Mononuclear cell (primary cell): ENCODE results near the gene HOXA13. TPM values are rescaled to one million over a fixed set of nuclear protein-coding genes. Genes with fewer than 3 reads are reported as not detected.

ENCODE experiments used
- H3K27me3 ChIP-seq: 2 replicates; pipeline ENCODE4 v1.6.0; 2011; ENCODE audit warnings: low read length, control low read depth; ENCODE audit not compliant: insufficient read depth
- H3K4me1 ChIP-seq: 2 replicates; pipeline ENCODE4 v1.5.1; 2011; ENCODE audit warnings: mild to moderate bottlenecking, low read length, control low read depth; ENCODE audit not compliant: insufficient read depth
- H3K4me3 ChIP-seq: 2 replicates; pipeline ENCODE4 v1.5.1; 2011; ENCODE audit warnings: mild to moderate bottlenecking, low read length, moderate library complexity
- H3K9me3 ChIP-seq: 2 replicates; pipeline ENCODE4 v1.5.1; 2011; ENCODE audit warnings: low read depth, mild to moderate bottlenecking, control low read depth, low read length
- total RNA-seq: library from RNA; depleted of rRNA; stranded (reverse); fragments of >200 nt; gene quantifications from one replicate; pipeline ENCODE4 v1.2.3, GENCODE V29; 2012

Gene HOXA13
- total RNA-seq, 1 donor, result under 0.01 TPM

DNA sequence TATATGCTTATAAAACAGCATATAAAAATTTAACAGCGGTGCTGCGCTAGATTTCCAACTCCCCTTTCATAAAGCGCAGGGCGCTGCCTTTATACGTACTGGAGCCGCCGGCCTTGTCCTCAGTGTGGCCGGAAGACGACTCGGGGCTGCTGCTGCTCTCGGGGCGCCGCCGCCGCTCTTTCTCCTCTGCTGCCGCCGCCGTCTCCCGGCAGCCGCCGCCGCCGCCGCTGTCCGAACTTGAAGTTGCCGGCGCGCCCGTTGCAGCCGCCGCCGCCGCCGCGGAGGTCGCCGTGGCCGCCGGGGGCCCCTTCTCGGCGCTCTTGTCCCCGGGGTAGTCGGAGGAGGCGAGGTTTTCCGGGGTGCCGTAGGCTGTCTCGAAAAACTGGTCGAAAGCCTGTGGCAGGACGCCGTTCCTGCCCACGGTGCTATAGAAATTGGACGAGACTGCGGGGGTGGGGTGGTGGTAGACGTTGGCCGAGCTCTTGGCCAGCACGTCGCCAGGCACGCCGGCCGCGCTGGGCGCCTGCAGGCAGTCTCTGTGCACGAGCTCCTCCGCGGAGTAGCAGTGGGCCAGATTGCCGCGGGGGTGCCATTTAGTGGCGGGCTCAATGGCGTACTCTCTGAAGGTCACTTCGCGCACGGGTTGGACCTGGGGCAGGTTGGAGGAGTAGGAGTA is 15.4 kb downstream of the HOXA13 start:
- H3K27me3 ChIP-seq, result peaks cover 98% of the 10 kb centered on the region
- peak overlapping the region; percentile 12 for H3K4me3 ChIP-seq
- peaks cover 62% of the 10 kb centered on the region for H3K4me1 ChIP-seq
- no peaks in the 10 kb centered on the region for H3K9me3 ChIP-seq

DNA sequence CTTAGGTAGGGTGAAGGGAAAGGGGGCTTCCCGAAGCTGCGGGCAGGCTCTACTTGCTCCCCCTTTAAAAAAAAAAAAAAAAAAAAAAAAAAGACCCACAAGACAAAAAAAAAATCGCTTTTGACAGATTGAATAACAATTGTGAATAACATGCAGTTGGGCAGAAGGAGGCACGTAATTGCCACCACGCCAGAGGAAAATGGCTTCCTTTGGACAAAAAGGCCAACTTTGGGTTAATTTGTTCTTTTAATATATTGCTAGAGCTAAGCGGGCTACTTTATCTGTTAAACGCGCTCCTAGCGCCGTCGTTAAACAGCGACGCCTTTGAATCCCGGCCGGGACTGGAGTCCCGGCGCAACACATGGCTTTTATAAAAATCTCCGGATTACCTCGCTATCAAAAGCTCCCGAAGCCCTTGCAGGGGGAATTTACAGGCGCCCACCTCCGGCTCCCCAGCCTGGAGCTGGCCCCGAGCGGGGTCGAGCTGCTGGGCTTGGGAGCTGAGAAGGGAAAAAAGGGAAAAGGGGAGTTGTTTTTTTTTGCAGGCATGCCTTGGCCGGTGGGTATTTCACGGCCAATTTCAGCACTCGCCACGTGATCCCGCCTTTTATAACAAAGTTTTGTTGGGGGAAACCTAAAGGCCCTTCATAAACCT is 16.1 kb downstream of the HOXA13 start:
- H3K4me3 ChIP-seq, result peak overlapping the region; percentile 12
- H3K27me3 ChIP-seq, result peaks cover 98% of the 10 kb centered on the region
- H3K9me3 ChIP-seq, result no peaks in the 10 kb centered on the region

GRCh38 chr7:27182861-27183681 is 16.8 kb downstream of the HOXA13 start:
- Histone ChIP-seq H3K9me3 (no peaks in the 10 kb centered on the region), H3K4me1 (peaks cover 49% of the 10 kb centered on the region), H3K4me3 (no peak overlapping the region), H3K27me3 (peaks cover 98% of the 10 kb centered on the region)

More for the DNA sequence above, 16.1 kb downstream of the HOXA13 start:
- peaks cover 57% of the 10 kb centered on the region for H3K4me1 ChIP-seq

DNA sequence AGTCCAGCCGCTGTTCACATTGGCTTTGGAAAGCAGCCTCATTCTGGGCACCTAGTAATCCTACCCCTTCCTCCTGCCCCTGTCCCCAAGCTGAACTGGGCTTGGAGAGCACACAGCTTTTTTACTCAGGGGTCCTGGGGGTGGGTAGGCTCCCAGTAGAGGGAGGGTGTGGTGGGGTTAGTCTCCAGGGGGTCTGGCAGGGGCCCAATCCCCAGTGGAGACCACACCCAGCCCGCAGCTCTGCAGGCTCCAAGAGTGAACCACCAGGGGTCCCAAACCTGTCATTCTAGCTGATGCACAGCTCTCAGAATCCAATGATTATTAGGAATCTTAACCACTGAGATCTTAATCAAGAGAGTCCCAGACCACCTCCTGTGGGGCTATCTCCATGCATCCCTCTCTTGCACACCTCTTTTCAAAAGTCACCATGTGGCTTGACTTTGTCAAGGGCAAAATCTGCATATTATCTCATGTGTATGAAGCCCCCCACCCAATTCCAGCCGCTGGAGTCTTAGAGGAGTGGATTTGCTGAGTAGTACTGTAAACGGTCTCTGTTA is 17.5 kb downstream of the HOXA13 start:
- no peak overlapping the region for H3K4me3 ChIP-seq
- H3K9me3 ChIP-seq, result no peaks in the 10 kb centered on the region
- peaks cover 93% of the 10 kb centered on the region for H3K27me3 ChIP-seq
- peaks cover 42% of the 10 kb centered on the region for H3K4me1 ChIP-seq

DNA sequence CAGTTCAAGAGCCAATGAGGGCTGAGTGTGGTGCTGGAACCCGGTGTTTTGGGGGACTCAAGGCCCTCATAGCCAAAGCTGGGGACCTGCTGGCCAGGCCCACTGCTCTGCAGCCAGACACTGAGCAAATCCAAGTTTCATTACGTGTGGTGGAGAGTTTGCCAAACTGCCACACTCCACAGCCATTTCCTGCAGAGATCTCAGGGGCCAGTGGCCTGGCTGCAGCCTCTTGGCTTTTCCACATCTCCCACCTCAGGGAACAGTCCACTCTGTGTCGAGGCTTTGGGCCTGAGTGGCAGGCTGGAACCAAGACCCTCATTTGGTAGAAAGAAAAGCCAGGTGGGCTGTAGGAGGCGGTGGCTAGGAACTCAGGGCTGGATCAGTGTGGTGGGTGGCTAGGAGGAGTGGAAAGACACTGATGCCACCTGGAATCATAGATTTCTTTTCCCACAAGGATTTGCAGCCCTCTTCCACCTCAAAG is 18.1 kb downstream of the HOXA13 start:
- Histone ChIP-seq H3K9me3 (no peaks in the 10 kb centered on the region), H3K4me1 (peaks cover 40% of the 10 kb centered on the region), H3K4me3 (no peak overlapping the region), H3K27me3 (peaks cover 93% of the 10 kb centered on the region)

DNA sequence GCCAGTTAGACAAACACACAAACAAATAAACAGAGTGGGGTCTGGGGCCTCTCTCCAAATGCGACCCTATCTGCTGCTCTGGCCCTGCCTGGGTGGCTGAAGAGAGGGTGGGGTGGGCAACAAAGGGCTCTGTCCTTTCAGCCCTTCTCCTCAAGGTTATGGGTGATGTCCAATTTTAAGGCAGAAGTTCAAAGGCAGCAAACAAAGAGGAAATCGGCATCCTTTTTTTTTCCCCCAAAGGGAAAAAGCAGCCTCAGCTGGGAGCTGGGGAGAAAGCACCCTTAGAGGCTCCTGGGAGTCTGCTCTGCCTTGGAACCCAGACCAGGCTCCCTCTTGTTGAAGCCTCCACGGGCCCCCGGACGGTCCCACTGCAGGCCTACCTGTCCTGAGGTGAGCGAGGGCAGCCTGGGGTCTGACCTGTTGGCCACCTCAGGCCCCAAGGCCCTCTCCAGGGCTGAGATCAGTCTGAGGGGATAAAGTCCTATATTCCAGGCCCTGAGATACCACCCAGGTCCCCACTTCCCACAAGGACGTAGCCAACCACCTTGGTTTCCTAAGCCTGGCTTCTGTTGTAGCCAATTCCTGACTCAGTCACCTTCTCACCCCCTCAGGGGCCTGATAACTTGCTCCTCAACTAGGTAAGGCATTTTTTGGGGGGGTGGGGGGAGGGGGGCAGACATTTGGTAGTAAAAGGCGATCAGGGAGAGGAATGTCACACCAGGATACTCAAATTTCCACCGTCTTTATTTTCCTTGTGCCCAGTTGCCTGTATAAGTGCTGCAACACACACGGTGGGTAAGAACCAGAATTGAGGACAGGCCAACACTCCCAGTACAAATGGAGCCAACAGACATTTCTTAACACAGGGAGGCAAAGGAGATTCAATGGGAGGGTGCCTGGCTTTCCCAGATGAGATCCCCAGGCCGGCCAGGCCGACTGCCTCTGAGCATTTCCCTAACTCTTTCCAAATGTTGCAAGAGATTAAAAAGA is 19.2 kb downstream of the HOXA13 start:
- H3K4me3 ChIP-seq, result no peak overlapping the region
- H3K9me3 ChIP-seq, result no peaks in the 10 kb centered on the region
- peaks cover 92% of the 10 kb centered on the region for H3K27me3 ChIP-seq
- peaks cover 34% of the 10 kb centered on the region for H3K4me1 ChIP-seq

DNA sequence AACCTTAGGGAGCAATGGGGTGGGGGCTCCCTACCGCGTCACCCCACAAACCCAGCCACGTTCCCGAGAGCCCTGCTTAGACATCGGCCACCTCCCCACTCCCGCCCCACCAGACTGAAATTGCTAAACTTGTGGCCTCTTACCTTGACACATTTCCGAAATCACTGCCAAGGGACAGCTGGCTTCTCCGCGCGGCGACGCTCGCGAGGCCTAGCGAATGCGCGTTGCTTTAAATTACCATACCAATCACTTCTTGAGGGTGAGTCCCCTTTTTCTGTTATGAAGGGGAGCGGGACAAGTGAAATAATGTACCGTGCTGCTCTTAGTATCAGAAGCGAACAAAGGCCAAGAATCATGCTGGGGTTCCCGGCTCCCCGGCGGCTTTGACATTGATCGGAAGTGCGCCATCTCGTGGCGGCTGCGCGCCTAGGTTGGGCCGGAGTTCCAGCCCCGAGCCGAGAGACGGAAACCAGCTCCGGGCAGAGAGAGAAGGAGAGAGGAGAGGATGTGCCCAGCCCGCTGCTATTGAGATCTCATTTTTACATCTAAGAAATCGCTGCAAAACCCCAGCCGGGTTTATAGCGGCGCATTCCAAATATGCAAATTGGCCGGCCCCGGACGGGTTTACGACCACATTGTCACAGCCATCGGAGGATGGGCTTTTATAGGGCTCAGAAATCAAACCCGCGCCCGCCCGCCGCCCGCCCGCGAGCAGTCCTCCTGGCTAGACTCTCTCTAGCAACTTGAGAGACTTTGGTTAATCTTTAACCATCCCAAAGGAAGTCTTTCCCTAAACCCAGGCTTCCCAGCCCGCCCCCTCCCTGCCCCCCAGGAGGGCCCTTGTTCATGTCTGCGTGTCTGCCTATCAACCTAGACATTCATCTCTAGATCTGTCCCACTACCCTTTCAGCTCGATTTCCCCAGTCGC is 20.1 kb downstream of the HOXA13 start:
- Histone ChIP-seq H3K4me3 (no peak overlapping the region), H3K27me3 (peaks cover 92% of the 10 kb centered on the region), H3K9me3 (no peaks in the 10 kb centered on the region), H3K4me1 (peaks cover 25% of the 10 kb centered on the region)

- Histone ChIP-seq H3K4me1 (peaks cover 25% of the 10 kb centered on the region), H3K27me3 (peaks cover 94% of the 10 kb centered on the region), H3K4me3 (no peak overlapping the region), H3K9me3 (no peaks in the 10 kb centered on the region)
These were observed 20.9 kb downstream of the HOXA13 start for GRCh38 chr7:27179030-27179429.

DNA sequence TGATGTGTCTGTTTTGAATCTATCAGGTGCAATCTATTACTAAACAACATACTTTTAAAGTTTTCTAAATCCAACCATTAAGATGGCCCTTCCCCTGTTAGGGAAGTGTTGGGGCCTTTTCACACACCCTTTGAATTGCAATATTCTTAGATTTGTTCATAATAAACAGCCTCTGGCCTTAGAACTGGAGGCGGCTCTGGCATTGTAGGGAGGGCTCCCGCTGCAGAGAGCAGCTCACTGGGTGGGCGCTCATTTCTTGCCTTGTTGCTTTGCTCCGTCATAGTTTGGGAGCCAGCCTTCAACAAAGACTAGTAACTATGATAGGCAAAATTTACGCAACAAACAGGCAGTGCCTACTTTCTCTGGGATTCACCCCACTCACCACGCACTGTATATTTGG is 21.5 kb downstream of the HOXA13 start:
- Histone ChIP-seq H3K4me3 (no peak overlapping the region), H3K9me3 (no peaks in the 10 kb centered on the region), H3K27me3 (peaks cover 91% of the 10 kb centered on the region), H3K4me1 (peaks cover 25% of the 10 kb centered on the region)

- Histone ChIP-seq H3K4me1 (peaks cover 27% of the 10 kb centered on the region), H3K4me3 (no peak overlapping the region), H3K27me3 (peaks cover 91% of the 10 kb centered on the region), H3K9me3 (no peaks in the 10 kb centered on the region)
These were observed 22.0 kb downstream of the HOXA13 start for GRCh38 chr7:27177795-27178320.

- Histone ChIP-seq H3K9me3 (no peaks in the 10 kb centered on the region), H3K4me1 (peaks cover 34% of the 10 kb centered on the region), H3K4me3 (no peak overlapping the region), H3K27me3 (peaks cover 91% of the 10 kb centered on the region)
These were observed 22.7 kb downstream of the HOXA13 start for GRCh38 chr7:27176962-27177794.

GRCh38 chr7:27176524-27176845 is 23.4 kb downstream of the HOXA13 start:
- no peaks in the 10 kb centered on the region for H3K9me3 ChIP-seq
- peaks cover 91% of the 10 kb centered on the region for H3K27me3 ChIP-seq
- no peak overlapping the region for H3K4me3 ChIP-seq
- peaks cover 41% of the 10 kb centered on the region for H3K4me1 ChIP-seq
